ENCODE data around the gene RNF121.

RNF121 gene

GRCh38 chr11:72007089-72007476, 78.2 kb downstream of the RNF121 start:
- no peak for DNase-seq

GRCh38 chr11:72007587-72007986, 78.7 kb downstream of the RNF121 start:
- DNase-seq = no peak

- no peak for DNase-seq
Measured at GRCh38 chr11:72008728-72009127, 79.9 kb downstream of the RNF121 start.

- DNase-seq = no peak
Measured at GRCh38 chr11:72009156-72009555, 80.3 kb downstream of the RNF121 start.

GRCh38 chr11:72010529-72011233, 81.8 kb downstream of the RNF121 start:
- DNase-seq = peak; percentile 17

- peak; percentile 14 for DNase-seq
Measured at GRCh38 chr11:72012091-72012630, 83.3 kb downstream of the RNF121 start.

- peak; percentile 87 for DNase-seq
Measured at GRCh38 chr11:72012897-72013721, 84.3 kb downstream of the RNF121 start.

- DNase-seq = peak; percentile 68
Measured at GRCh38 chr11:72013765-72014711, 85.2 kb downstream of the RNF121 start.

- DNase-seq = peak; percentile 19
Measured at GRCh38 chr11:72014761-72015320, 86.0 kb downstream of the RNF121 start.

GRCh38 chr11:72015511-72016061, 86.7 kb downstream of the RNF121 start:
- peak; percentile 44 for DNase-seq

GRCh38 chr11:72018171-72018570, 89.3 kb downstream of the RNF121 start:
- no peak for DNase-seq

- DNase-seq = no peak
Measured at GRCh38 chr11:72023335-72023734, 94.5 kb downstream of the RNF121 start.

- DNase-seq = no peak
Measured at GRCh38 chr11:72024069-72024754, 95.4 kb downstream of the RNF121 start.

GRCh38 chr11:72026090-72026489, 97.2 kb downstream of the RNF121 start:
- DNase-seq = no peak

GRCh38 chr11:72030472-72031045, 101.7 kb downstream of the RNF121 start:
- DNase-seq = no peak

GRCh38 chr11:72036687-72037086, 107.8 kb downstream of the RNF121 start:
- DNase-seq = no peak

- DNase-seq = peak; percentile 58
Measured at GRCh38 chr11:72037554-72038311, 108.9 kb downstream of the RNF121 start.

GRCh38 chr11:72038491-72038890, 109.6 kb downstream of the RNF121 start:
- peak; percentile 82 for DNase-seq

GRCh38 chr11:72039031-72039855, 110.4 kb downstream of the RNF121 start:
- peak; percentile 35 for DNase-seq

Measured in right hindlimb (tissue), 1 donor.